Stimulated activated CD4-positive, alpha-beta T cell treated with anti-CD3 and anti-CD28 coated beads, Interleukin-15, amount 100 ng/mL, for 24 hours (primary cell): ENCODE results near the gene NCOA3.

Source experiments
- DNase-seq: peaks from one replicate; pipeline ENCODE4 v3.0.0-alpha.2; 2020

NCOA3 gene

GRCh38 chr20:47605673-47606413 is 104.2 kb downstream of the NCOA3 start:
- DNase-seq = no peak

- no peak for DNase-seq
Observed at GRCh38 chr20:47606414-47606982, 104.8 kb downstream of the NCOA3 start.

- no peak for DNase-seq
Observed at GRCh38 chr20:47606983-47607613, 105.4 kb downstream of the NCOA3 start.

DNA sequence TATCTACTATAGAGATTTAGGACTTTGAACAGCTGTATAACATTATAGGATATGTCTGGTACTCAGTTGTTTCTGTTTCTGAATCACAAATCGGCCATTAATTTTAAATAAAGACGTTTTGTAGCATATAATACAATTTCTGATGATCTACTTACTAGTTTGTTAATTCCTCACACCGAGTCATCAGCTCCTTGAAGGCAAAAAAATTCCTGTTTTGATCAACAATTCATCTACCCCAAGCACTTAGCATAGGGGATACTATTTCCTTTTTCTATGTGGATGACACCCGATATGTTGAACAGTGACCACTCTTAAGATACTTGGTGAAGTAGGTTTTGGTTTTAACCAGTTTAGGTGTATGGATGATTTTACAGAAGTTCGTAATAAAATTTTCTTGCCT is 107.3 kb downstream of the NCOA3 start:
- DNase-seq = no peak

GRCh38 chr20:47610247-47610944 is 108.7 kb downstream of the NCOA3 start:
- DNase-seq = peak; percentile 88

DNA sequence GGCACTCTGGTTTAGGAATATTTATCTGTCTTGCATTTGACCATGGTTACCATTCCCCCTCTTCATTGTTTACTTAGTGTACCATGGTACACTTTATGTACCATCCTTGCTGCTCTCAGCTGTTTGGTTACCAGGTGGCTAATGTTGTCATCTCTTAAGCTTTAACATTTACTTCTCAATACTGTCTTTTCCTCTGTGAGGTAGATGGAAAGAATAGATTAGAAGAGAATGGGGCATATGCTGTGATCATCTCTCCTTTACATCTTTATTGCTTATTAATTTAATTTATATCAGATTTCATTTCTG is 109.2 kb downstream of the NCOA3 start:
- DNase-seq = no peak

DNA sequence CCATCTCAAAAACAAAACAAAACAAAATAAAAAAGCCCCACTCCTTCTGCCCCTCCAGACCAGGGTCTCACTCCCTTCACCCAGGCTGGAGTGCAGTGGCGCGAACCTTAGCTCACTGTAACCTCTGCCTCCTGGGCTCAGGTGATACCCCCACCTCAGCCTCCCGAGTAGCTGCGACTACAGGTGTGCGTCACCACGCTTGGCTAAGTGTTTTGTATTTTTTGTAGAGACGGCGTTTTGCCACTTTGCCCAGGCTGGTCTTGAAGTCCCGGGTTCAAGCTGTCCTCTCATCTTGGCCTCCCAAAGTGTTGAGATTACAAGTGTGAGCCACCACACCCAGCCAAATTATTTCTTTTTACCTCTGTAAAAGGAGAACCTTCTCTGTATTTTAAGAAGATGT is 110.1 kb downstream of the NCOA3 start:
- DNase-seq = no peak

- no peak for DNase-seq
Observed at GRCh38 chr20:47612670-47613069, 111.0 kb downstream of the NCOA3 start.

GRCh38 chr20:47614703-47615309 is 113.1 kb downstream of the NCOA3 start:
- no peak for DNase-seq

- no peak for DNase-seq
Observed at GRCh38 chr20:47618479-47618878, 116.8 kb downstream of the NCOA3 start.

- DNase-seq = no peak
Observed at GRCh38 chr20:47620808-47621805, 119.4 kb downstream of the NCOA3 start.

DNA sequence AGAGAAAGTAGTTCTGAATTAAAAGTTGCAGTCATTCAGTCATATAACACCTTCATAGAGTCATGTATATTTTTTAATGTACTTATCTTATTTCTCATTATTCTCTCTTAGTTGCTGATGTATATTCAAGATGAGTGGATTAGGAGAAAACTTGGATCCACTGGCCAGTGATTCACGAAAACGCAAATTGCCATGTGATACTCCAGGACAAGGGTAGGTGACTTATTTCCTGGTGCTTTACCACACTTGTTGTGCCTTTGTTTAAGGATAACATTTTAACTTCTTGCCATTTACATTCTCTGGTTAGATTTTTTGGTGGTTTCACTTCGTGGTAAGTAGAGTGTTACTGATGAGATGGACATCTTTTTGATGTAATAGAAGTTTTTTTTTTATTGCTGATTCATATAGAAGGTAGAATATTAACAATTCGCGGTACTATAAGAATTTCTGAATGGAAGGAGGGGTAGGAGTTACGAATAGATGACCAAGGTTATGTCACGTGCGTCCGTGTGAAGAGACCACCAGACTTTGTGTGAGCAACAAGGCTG is 120.5 kb downstream of the NCOA3 start:
- no peak for DNase-seq

- no peak for DNase-seq
Observed at GRCh38 chr20:47623206-47623605, 121.5 kb downstream of the NCOA3 start.

DNA sequence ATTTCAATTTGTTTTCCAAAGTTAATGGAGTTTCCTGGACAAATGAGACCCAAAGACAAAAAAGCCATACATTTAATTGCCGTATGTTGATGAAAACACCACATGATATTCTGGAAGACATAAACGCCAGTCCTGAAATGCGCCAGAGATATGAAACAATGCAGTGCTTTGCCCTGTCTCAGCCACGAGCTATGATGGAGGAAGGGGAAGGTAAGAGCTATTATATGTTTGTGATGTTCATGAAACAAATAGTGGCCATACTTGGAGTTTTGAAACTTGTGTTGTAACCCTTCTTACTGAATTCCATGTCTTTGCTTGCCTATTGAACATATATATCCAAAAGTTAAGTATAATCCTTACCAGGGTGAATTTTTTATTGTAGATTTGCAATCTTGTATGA is 125.9 kb downstream of the NCOA3 start:
- DNase-seq = no peak

GRCh38 chr20:47629907-47630306 is 128.2 kb downstream of the NCOA3 start:
- no peak for DNase-seq

DNA sequence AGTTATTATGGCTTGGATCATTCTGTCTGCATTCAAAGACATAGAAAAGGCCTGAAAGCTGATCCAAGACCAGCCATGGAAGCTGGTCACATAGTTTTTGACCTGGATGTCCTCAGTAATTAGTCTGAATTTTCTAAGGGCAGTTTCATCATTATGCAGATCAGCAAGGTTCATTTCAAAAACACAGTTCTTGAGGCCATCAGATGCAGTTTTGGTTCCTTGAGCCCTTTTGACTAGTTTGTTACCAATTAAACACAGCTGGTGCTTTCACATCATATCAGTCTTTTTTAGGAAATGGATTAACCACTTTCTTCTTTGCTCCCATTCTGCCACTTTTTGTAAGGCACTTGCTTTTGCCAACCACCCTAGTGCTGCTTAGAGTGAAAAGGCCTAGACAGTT is 129.4 kb downstream of the NCOA3 start:
- no peak for DNase-seq

DNA sequence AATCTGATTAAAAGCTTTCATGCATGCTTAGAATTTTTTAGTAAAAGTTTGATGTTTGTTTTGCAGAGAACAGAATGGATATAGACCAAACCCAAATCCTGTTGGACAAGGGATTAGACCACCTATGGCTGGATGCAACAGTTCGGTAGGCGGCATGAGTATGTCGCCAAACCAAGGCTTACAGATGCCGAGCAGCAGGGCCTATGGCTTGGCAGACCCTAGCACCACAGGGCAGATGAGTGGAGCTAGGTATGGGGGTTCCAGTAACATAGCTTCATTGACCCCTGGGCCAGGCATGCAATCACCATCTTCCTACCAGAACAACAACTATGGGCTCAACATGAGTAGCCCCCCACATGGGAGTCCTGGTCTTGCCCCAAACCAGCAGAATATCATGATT is 133.6 kb downstream of the NCOA3 start:
- DNase-seq = no peak

GRCh38 chr20:47638851-47639250 is 137.2 kb downstream of the NCOA3 start:
- DNase-seq = no peak

DNA sequence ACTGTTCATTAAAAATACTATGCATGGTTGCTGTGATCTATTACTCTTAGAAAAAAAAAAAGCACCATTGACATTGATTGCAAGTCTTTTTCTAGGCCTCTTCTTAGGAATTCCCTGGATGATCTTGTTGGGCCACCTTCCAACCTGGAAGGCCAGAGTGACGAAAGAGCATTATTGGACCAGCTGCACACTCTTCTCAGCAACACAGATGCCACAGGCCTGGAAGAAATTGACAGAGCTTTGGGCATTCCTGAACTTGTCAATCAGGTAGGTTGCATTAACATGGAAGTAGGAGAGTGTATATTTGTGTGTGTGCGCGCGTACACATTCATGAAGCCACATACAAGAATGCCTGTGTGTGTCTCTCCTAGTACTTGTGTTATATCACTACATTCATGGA is 140.4 kb downstream of the NCOA3 start:
- no peak for DNase-seq

DNA sequence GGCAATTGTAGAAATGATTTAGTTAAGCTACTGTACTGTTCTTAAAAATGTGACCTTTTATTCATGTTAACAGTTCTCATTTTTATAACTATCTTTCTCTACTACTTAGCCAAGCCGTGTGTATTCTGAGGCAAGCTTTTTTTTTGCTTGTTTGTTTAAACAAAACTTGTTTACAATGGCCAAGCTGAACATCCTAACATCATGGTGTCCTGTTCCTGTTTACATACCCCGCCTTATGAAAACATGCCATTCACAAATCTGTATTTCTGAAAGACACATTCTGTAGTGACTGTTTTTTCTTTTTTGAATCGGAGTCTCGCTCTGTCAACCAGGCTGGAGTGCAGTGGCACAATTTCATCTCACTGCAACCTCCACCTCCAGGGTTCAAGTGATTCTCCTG is 140.9 kb downstream of the NCOA3 start:
- no peak for DNase-seq

DNA sequence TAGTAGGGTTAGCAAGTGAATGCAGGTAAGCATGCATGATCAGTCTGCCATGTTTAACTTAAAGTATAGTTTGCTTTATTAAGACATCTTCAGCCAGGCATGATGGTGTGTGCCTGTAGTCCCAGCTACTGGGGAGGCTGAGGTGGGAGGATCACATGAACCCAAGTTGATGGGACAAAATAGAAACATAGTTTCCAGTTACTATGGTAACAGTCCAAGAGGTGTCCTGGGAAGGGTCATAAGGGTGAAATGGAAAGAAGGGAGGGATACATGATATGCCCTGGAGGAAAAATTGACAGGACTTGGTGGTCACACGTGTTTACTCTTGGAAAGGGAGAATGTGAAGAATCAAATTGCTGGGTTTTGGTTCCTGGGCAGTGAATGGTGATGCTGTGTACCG is 143.9 kb downstream of the NCOA3 start:
- DNase-seq = no peak

DNA sequence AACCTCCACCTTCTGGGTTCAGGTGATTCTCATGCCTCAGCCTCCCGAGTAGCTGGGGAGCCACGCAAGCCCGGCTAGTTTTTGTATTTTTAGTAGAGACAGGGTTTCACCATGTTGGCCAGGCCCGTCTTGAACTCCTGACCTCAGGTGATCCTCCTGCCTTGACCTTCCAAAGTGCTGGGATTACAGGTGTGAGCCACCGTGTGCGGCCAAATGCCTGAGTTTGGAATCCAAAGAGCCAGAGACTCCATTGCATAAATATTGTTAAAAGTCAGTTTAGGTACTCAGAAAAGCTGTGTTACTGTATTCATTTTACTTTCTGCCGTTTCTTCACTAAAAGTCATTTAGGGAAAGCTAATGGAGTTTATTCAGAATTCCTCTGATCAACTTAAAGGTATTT is 146.3 kb downstream of the NCOA3 start:
- DNase-seq = no peak
